Dermis blood vessel endothelial cell (primary cell): Measurements from ENCODE around the gene SPSB3. TPM values are rescaled to one million over a fixed set of nuclear protein-coding genes. Genes with fewer than 3 reads are reported as not detected.
A peak's percentile ranks its signal among the peaks of the same experiment; 100 is the strongest.

Source experiments
- DNase-seq: peaks from one replicate; pipeline ENCODE4 v3.0.0; 2010
- total RNA-seq: library from RNA; depleted of rRNA; stranded (reverse); fragments of >200 nt; gene quantifications from 2 replicates; pipeline ENCODE4 v1.2.3, GENCODE V29; 2014

The SPSB3 gene
- total RNA-seq, 1 donor from 2014 or later: 82.2 TPM

- DNase-seq: peak; percentile 41
Observed at GRCh38 chr16:1773703-1774447, 8.5 kb downstream of the SPSB3 start.

- peak; percentile 89 for DNase-seq
Observed at GRCh38 chr16:1772908-1773702, 9.3 kb downstream of the SPSB3 start, which contains the start of gene MRPS34. Gene MRPS34 (minus strand): TSS chr16:1773134. CDS start chr16:1773119, 15 bp downstream.

- peak; percentile 42 for DNase-seq
Observed at GRCh38 chr16:1772362-1772907, 9.9 kb downstream of the SPSB3 start, which contains the start of gene EME2. Gene EME2 (plus strand): TSS chr16:1772810. CDS start chr16:1773228, 418 bp downstream.

- DNase-seq: no peak
Observed at GRCh38 chr16:1771864-1772361, 10.5 kb downstream of the SPSB3 start.

GRCh38 chr16:1771188-1771863 is 11.0 kb downstream of the SPSB3 start, which contains the start of gene NME3:
Gene NME3 (minus strand): TSS chr16:1771543. CDS start chr16:1771534, 9 bp downstream.
- DNase-seq: peak; percentile 71

GRCh38 chr16:1770328-1771187 is 11.8 kb downstream of the SPSB3 start:
- peak; percentile 74 for DNase-seq

GRCh38 chr16:1769402-1770300 is 12.7 kb downstream of the SPSB3 start:
- DNase-seq: no peak

- DNase-seq: no peak
Observed at GRCh38 chr16:1768767-1769401, 13.5 kb downstream of the SPSB3 start.

- DNase-seq: no peak
Observed at GRCh38 chr16:1768061-1768766, 14.2 kb downstream of the SPSB3 start.

GRCh38 chr16:1767116-1767994 is 15.0 kb downstream of the SPSB3 start:
- no peak for DNase-seq

GRCh38 chr16:1766701-1767100 is 15.7 kb downstream of the SPSB3 start:
- no peak for DNase-seq

- DNase-seq: no peak
Observed at GRCh38 chr16:1766231-1766630, 16.1 kb downstream of the SPSB3 start.

- no peak for DNase-seq
Observed at GRCh38 chr16:1765826-1766225, 16.5 kb downstream of the SPSB3 start.

GRCh38 chr16:1764971-1765370 is 17.4 kb downstream of the SPSB3 start:
- DNase-seq: no peak

- DNase-seq: peak; percentile 52
Observed at GRCh38 chr16:1763521-1764511, 18.6 kb downstream of the SPSB3 start.

GRCh38 chr16:1762879-1763520 is 19.4 kb downstream of the SPSB3 start:
- no peak for DNase-seq
